ENCODE data around the gene CDK7.

DNA sequence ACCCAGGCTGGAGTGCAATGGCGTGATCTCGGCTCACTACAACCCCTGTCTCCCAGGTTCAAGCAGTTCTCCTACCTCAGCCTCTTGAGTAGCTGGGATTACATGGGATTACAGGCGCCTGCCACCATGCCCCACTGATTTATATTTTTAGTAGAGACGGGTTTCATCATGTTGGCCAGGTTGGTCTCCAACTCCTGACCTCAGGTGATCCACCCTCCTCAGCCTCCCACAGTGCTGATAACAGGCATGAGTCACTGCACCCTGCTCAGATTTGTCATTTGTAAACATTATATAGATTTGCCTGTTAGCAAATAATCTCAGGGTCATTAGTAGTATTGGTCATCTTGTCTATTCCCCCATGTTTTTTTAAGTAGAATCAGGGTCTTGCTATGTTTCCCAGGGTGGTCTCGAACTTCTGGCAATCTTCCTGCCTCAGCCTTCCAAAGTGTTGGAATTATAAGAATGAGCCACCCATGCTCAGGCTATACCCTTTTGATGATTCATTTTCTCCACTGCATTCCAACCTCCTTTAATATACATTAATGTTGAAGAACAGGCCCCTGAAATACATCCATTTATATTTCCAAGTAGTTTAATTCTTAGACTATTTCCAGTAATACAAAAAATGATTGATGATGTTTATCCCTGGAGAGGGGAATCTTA, 28.0 kb upstream of the CDK7 start:
- TF ChIP-seq EGR1 (IDR thresholded peaks at IDR 0.05; ENCODE audit: low read depth in 2 of 2), result no peak
- TF ChIP-seq FOXA1 (IDR thresholded peaks at IDR 0.05), result no peak

All from liver (tissue), 2 donors.